Trophoblast cell (in vitro differentiated cells and primary cell): ENCODE measurements around the gene RCAN3.

ENCODE experiments used
- DNase-seq, 2 donors: peaks; one replicate each; pipeline ENCODE4 v3.0.0-alpha.2; 2016
- H2AFZ ChIP-seq: 2 replicates; pipeline ENCODE4 v1.6.1; 2013; ENCODE audit warnings: low read length, moderate library complexity, mild to moderate bottlenecking; ENCODE audit not compliant: insufficient read depth, poor library complexity
- H2AK5ac ChIP-seq: 2 replicates; pipeline ENCODE4 v1.6.1; 2013; ENCODE audit warnings: mild to moderate bottlenecking, low read length
- H2BK120ac ChIP-seq: 2 replicates; pipeline ENCODE4 v1.6.1; 2013; ENCODE audit warnings: low read length, mild to moderate bottlenecking, moderate library complexity; ENCODE audit not compliant: insufficient read depth, poor library complexity
- H2BK12ac ChIP-seq: 2 replicates; pipeline ENCODE4 v1.6.1; 2013; ENCODE audit warnings: mild to moderate bottlenecking, low read length, moderate library complexity
- H2BK5ac ChIP-seq: 2 replicates; pipeline ENCODE4 v1.6.1; 2013; ENCODE audit warnings: low read length, low read depth, moderate library complexity, mild to moderate bottlenecking; ENCODE audit not compliant: poor library complexity
- H3K14ac ChIP-seq: 2 replicates; pipeline ENCODE4 v1.6.1; 2013; ENCODE audit warnings: mild to moderate bottlenecking, low read length
- H3K18ac ChIP-seq: 2 replicates; pipeline ENCODE4 v1.6.1; 2013; ENCODE audit warnings: mild to moderate bottlenecking, low read length
- H3K23ac ChIP-seq: 2 replicates; pipeline ENCODE4 v1.6.1; 2013; ENCODE audit warnings: low read length
- H3K27ac ChIP-seq: 2 replicates; pipeline ENCODE4 v1.5.1; 2013; ENCODE audit warnings: low read depth, mild to moderate bottlenecking, inconsistent platforms, low read length, moderate library complexity
- H3K27me3 ChIP-seq: 2 replicates; pipeline ENCODE4 v1.6.1; 2013; ENCODE audit warnings: inconsistent platforms, mild to moderate bottlenecking, low read length, moderate library complexity; ENCODE audit not compliant: insufficient read depth
- H3K36me3 ChIP-seq, 2 experiments: 1 replicate in 1 of 2; 2 replicates in 1 of 2; pipeline ENCODE4 v1.6.1; 2013; ENCODE audit warnings: low read length in 2 of 2, mild to moderate bottlenecking in 2 of 2, moderate library complexity in 1 of 2; ENCODE audit not compliant: insufficient read depth in 2 of 2, control insufficient read depth in 1 of 2
- H3K4ac ChIP-seq: 2 replicates; pipeline ENCODE4 v1.6.1; 2013; ENCODE audit warnings: low read depth, mild to moderate bottlenecking, low read length, moderate library complexity
- H3K4me1 ChIP-seq, 2 experiments: 1 replicate in 1 of 2; 2 replicates in 1 of 2; pipeline ENCODE4 v1.6.1; 2013; ENCODE audit warnings: low read length in 2 of 2, mild to moderate bottlenecking in 2 of 2, moderate library complexity in 1 of 2; ENCODE audit not compliant: insufficient read depth in 2 of 2, control insufficient read depth in 1 of 2
- H3K4me2 ChIP-seq: 2 replicates; pipeline ENCODE4 v1.6.1; 2013; ENCODE audit warnings: inconsistent platforms, mild to moderate bottlenecking, low read length, moderate library complexity
- H3K4me3 ChIP-seq: 2 replicates; pipeline ENCODE4 v1.5.1; 2013; ENCODE audit warnings: mild to moderate bottlenecking, low read depth, low read length, inconsistent platforms
- H3K79me1 ChIP-seq: one replicate; pipeline ENCODE4 v1.6.1; 2013; ENCODE audit warnings: low read length
- H3K79me2 ChIP-seq: 2 replicates; pipeline ENCODE4 v1.6.1; 2013; ENCODE audit warnings: low read length, mild to moderate bottlenecking; ENCODE audit not compliant: control insufficient read depth, insufficient read depth, poor library complexity
- H3K9ac ChIP-seq: 2 replicates; pipeline ENCODE4 v1.6.1; 2013; ENCODE audit warnings: mild to moderate bottlenecking, low read length
- H3K9me3 ChIP-seq: 2 replicates; pipeline ENCODE4 v1.6.1; 2013; ENCODE audit warnings: low read depth, mild to moderate bottlenecking, control low read depth, inconsistent platforms, low read length; ENCODE audit not compliant: insufficient read depth
- H4K12ac ChIP-seq: 2 replicates; pipeline ENCODE4 v1.6.1; 2013; ENCODE audit warnings: low read depth, mild to moderate bottlenecking, low read length, moderate library complexity
- H4K8ac ChIP-seq: 2 replicates; pipeline ENCODE4 v1.6.1; 2013; ENCODE audit warnings: low read depth, mild to moderate bottlenecking, low read length, moderate library complexity
- H4K91ac ChIP-seq: one replicate; pipeline ENCODE4 v1.6.1; 2013; ENCODE audit warnings: low read depth, mild to moderate bottlenecking, low read length, moderate library complexity
- WGBS: extraction: QIAGEN DNeasy Blood & Tissue Kit; methylation state at CpG from one replicate; pipeline ENCODE4 v1.1.7; 2013; ENCODE audit warnings: missing lambda C conversion rate; ENCODE audit not compliant: insufficient read length, insufficient coverage; ENCODE audit errors: extremely low coverage; 5-methylcytosine and 5-hydroxymethylcytosine counted together

RCAN3 gene

GRCh38 chr1:24465099-24465498 lies 37.5 kb upstream of the RCAN3 start:
- H2AK5ac ChIP-seq = no peak overlapping the region
- H2BK120ac ChIP-seq = no peak overlapping the region
- H4K8ac ChIP-seq = no peak overlapping the region
- no peak overlapping the region for H3K27ac ChIP-seq
- H3K9me3 ChIP-seq = no peaks in the 10 kb centered on the region
- H3K23ac ChIP-seq = no peak overlapping the region
- H3K4me1 ChIP-seq = peaks cover 3 to 7% of the 10 kb centered on the region in 2 experiments
- H3K18ac ChIP-seq = no peak overlapping the region
- H2BK5ac ChIP-seq = no peak overlapping the region
- no peak overlapping the region for H3K4me2 ChIP-seq
- H2AFZ ChIP-seq = no peak overlapping the region
- peaks cover 0 to 6% of the 10 kb centered on the region in 2 experiments for H3K36me3 ChIP-seq
- no peak overlapping the region for H4K91ac ChIP-seq
- DNase-seq = peak in 1 of 2 donors; percentile 57
- H3K4me3 ChIP-seq = no peak overlapping the region
- no peaks in the 10 kb centered on the region for H3K79me1 ChIP-seq
- H2BK12ac ChIP-seq = no peak overlapping the region
- H3K4ac ChIP-seq = no peak overlapping the region
- H4K12ac ChIP-seq = no peak overlapping the region
- no peak overlapping the region for H3K14ac ChIP-seq
- no peaks in the 10 kb centered on the region for H3K79me2 ChIP-seq
- no peaks in the 10 kb centered on the region for H3K27me3 ChIP-seq
- WGBS = no CpG with 5 or more reads among the region's 4 CpGs
- no peak overlapping the region for H3K9ac ChIP-seq

GRCh38 chr1:24465638-24466037 lies 37.0 kb upstream of the RCAN3 start:
- Histone ChIP-seq H4K12ac (no peak overlapping the region), H4K91ac (no peak overlapping the region), H3K36me3 (peaks cover 0 to 5% of the 10 kb centered on the region in 2 experiments), H3K4ac (no peak overlapping the region), H4K8ac (no peak overlapping the region), H3K4me3 (no peak overlapping the region), H3K27ac (no peak overlapping the region), H2BK120ac (no peak overlapping the region), H3K79me1 (no peaks in the 10 kb centered on the region), H3K79me2 (no peaks in the 10 kb centered on the region), H3K9ac (no peak overlapping the region), H2AK5ac (no peak overlapping the region), H3K4me1 (peaks cover 3 to 7% of the 10 kb centered on the region in 2 experiments), H3K14ac (no peak overlapping the region), H3K18ac (no peak overlapping the region), H3K9me3 (no peaks in the 10 kb centered on the region), H3K27me3 (no peaks in the 10 kb centered on the region), H2BK5ac (no peak overlapping the region), H2AFZ (no peak overlapping the region), H2BK12ac (no peak overlapping the region), H3K23ac (no peak overlapping the region), H3K4me2 (no peak overlapping the region)
- no CpG with 5 or more reads among the region's 2 CpGs for WGBS
- no peak for DNase-seq

- H3K9me3 ChIP-seq = no peaks in the 10 kb centered on the region
- no peaks in the 10 kb centered on the region for H3K79me2 ChIP-seq
- no peak overlapping the region for H4K91ac ChIP-seq
- no peak overlapping the region for H2BK120ac ChIP-seq
- H3K36me3 ChIP-seq = peaks cover 0 to 5% of the 10 kb centered on the region in 2 experiments
- no peak overlapping the region for H3K23ac ChIP-seq
- H2BK12ac ChIP-seq = no peak overlapping the region
- no peak overlapping the region for H3K18ac ChIP-seq
- no CpG with 5 or more reads among the region's 11 CpGs for WGBS
- no peak overlapping the region for H2AFZ ChIP-seq
- H3K27ac ChIP-seq = no peak overlapping the region
- H3K4me3 ChIP-seq = no peak overlapping the region
- H3K4ac ChIP-seq = no peak overlapping the region
- no peak overlapping the region for H2BK5ac ChIP-seq
- no peak overlapping the region for H2AK5ac ChIP-seq
- H4K8ac ChIP-seq = no peak overlapping the region
- no peak overlapping the region for H3K14ac ChIP-seq
- DNase-seq = peak in 1 of 2 donors; percentile 64
- H3K79me1 ChIP-seq = no peaks in the 10 kb centered on the region
- peaks cover 9 to 13% of the 10 kb centered on the region in 2 experiments for H3K4me1 ChIP-seq
- H4K12ac ChIP-seq = no peak overlapping the region
- H3K27me3 ChIP-seq = no peaks in the 10 kb centered on the region
- H3K4me2 ChIP-seq = no peak overlapping the region
- no peak overlapping the region for H3K9ac ChIP-seq
Measured at GRCh38 chr1:24468685-24469316, 33.8 kb upstream of the RCAN3 start.

GRCh38 chr1:24470592-24470991 lies 32.0 kb upstream of the RCAN3 start:
- no peak for DNase-seq
- Histone ChIP-seq H2AK5ac (no peak overlapping the region), H3K14ac (no peak overlapping the region), H3K27ac (no peak overlapping the region), H3K23ac (no peak overlapping the region), H3K9ac (no peak overlapping the region), H2BK120ac (no peak overlapping the region), H3K4ac (no peak overlapping the region), H3K4me1 (peaks cover 7 to 9% of the 10 kb centered on the region in 2 experiments), H3K18ac (no peak overlapping the region), H2BK5ac (no peak overlapping the region), H4K12ac (no peak overlapping the region), H2BK12ac (no peak overlapping the region), H4K8ac (no peak overlapping the region), H2AFZ (no peak overlapping the region), H3K4me3 (no peak overlapping the region), H3K4me2 (no peak overlapping the region), H3K36me3 (peaks cover 0 to 5% of the 10 kb centered on the region in 2 experiments), H3K79me2 (no peaks in the 10 kb centered on the region), H4K91ac (no peak overlapping the region), H3K79me1 (no peaks in the 10 kb centered on the region), H3K27me3 (no peaks in the 10 kb centered on the region), H3K9me3 (no peaks in the 10 kb centered on the region)
- no CpG with 5 or more reads among the region's 2 CpGs for WGBS
